ENCODE results near the gene CYP2B6.
"Not testable (repeated sequence)": the region's sequence is repeated elsewhere in the genome, so short reads cannot be mapped to it uniquely, and the experiment has no call there.

CYP2B6 gene

DNA sequence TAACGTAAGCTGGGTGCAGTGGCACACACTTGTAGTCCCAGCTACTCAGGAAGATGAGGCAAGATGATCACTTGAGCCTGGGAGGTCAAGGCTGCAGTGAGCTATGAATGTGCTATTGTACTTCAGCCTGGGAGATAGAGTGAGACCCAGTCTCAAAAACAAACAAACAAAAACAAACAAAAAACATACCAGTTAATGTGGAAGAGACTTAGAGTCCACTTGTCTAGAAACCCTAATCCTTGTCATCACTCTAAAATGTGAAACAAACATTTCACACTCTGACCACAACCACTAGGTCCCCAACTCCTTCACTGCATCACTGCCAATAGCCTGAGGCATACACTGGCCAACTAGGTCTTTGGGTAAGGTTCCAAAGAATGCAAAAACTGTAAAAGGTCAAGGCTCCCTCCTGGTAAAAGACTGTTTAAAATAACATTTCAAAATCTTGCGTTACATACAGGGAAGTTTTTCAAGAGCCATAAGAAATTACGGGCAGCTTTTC lies 28.6 kb upstream of the CYP2B6 start:
- H3K4me3 ChIP-seq (ENCODE audit: severe bottlenecking): no peak overlapping the region
- no peaks in the 10 kb centered on the region for H3K9me3 ChIP-seq (ENCODE audit: severe bottlenecking)
- H3K4me1 ChIP-seq (ENCODE audit: insufficient read depth, poor library complexity, severe bottlenecking): no peaks in the 10 kb centered on the region
- ATAC-seq (ENCODE audit: low read depth): no peak
- H3K27me3 ChIP-seq (ENCODE audit: insufficient read depth, poor library complexity, severe bottlenecking): peaks cover 6% of the 10 kb centered on the region
- no peak for DNase-seq (ENCODE audit: low spot score)
- TF ChIP-seq, protein P1, sequence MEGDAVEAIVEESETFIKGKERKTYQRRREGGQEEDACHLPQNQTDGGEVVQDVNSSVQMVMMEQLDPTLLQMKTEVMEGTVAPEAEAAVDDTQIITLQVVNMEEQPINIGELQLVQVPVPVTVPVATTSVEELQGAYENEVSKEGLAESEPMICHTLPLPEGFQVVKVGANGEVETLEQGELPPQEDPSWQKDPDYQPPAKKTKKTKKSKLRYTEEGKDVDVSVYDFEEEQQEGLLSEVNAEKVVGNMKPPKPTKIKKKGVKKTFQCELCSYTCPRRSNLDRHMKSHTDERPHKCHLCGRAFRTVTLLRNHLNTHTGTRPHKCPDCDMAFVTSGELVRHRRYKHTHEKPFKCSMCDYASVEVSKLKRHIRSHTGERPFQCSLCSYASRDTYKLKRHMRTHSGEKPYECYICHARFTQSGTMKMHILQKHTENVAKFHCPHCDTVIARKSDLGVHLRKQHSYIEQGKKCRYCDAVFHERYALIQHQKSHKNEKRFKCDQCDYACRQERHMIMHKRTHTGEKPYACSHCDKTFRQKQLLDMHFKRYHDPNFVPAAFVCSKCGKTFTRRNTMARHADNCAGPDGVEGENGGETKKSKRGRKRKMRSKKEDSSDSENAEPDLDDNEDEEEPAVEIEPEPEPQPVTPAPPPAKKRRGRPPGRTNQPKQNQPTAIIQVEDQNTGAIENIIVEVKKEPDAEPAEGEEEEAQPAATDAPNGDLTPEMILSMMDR (IDR thresholded peaks at IDR 0.05; ENCODE audit: poor library complexity, severe bottlenecking): no peak
- no peaks in the 10 kb centered on the region for H3K36me3 ChIP-seq (ENCODE audit: low read depth)
- H3K27ac ChIP-seq (ENCODE audit: poor library complexity, severe bottlenecking): no peak overlapping the region

DNA sequence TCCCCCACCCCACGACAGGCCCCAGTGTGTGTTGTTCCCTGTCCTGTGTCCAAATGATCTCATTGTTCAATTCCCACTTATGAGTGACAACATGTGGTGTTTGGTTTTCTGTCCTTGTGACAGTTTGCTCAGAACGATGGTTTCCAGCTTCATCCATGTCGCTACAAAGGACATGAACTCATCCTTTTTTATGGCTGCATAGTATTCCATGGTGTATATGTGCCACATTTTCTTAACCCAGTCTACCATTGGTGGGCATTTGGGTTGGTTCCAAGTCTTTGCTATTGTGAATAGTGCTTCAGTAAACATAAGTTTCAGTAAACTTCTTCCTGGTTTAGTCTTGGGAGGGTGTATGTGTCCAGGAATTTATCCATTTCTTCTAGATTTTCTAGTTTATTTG lies 26.7 kb upstream of the CYP2B6 start:
- ATAC-seq (ENCODE audit: low read depth); DNase-seq (ENCODE audit: low spot score); H3K27ac ChIP-seq (ENCODE audit: poor library complexity, severe bottlenecking); H3K4me3 ChIP-seq (ENCODE audit: severe bottlenecking); H3K27me3 ChIP-seq (ENCODE audit: insufficient read depth, poor library complexity, severe bottlenecking); H3K4me1 ChIP-seq (ENCODE audit: insufficient read depth, poor library complexity, severe bottlenecking); H3K9me3 ChIP-seq (ENCODE audit: severe bottlenecking); H3K36me3 ChIP-seq (ENCODE audit: low read depth): not testable (repeated sequence)

DNA sequence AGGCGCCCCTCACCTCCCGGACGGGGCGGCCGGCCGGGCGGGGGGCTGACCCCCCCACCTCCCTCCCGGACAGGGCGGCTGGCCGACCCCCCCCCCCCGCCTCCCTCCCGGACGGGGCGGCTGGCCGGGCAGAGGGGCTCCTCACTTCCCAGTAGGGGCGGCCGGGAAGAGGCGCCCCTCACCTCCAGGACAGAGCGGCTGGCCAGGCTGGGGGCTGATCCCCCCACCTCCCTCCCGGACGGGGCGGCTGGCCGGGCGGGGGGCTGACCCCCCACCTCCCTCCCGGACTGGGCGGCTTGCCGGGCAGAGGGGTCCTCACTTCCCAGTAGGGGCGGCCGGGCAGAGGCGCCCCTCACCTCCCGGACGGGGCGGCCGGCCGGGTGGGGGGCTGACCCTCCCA lies 25.7 kb upstream of the CYP2B6 start:
- H3K4me1 ChIP-seq (ENCODE audit: insufficient read depth, poor library complexity, severe bottlenecking); DNase-seq (ENCODE audit: low spot score); H3K36me3 ChIP-seq (ENCODE audit: low read depth); H3K27me3 ChIP-seq (ENCODE audit: insufficient read depth, poor library complexity, severe bottlenecking); H3K27ac ChIP-seq (ENCODE audit: poor library complexity, severe bottlenecking); H3K9me3 ChIP-seq (ENCODE audit: severe bottlenecking); ATAC-seq (ENCODE audit: low read depth); H3K4me3 ChIP-seq (ENCODE audit: severe bottlenecking): not testable (repeated sequence)

GRCh38 chr19:40966591-40966990 lies 24.5 kb upstream of the CYP2B6 start:
- not testable (repeated sequence) for H3K4me3 ChIP-seq (ENCODE audit: severe bottlenecking); ATAC-seq (ENCODE audit: low read depth); H3K36me3 ChIP-seq (ENCODE audit: low read depth); H3K27ac ChIP-seq (ENCODE audit: poor library complexity, severe bottlenecking); H3K27me3 ChIP-seq (ENCODE audit: insufficient read depth, poor library complexity, severe bottlenecking); H3K9me3 ChIP-seq (ENCODE audit: severe bottlenecking); H3K4me1 ChIP-seq (ENCODE audit: insufficient read depth, poor library complexity, severe bottlenecking); DNase-seq (ENCODE audit: low spot score)

DNA sequence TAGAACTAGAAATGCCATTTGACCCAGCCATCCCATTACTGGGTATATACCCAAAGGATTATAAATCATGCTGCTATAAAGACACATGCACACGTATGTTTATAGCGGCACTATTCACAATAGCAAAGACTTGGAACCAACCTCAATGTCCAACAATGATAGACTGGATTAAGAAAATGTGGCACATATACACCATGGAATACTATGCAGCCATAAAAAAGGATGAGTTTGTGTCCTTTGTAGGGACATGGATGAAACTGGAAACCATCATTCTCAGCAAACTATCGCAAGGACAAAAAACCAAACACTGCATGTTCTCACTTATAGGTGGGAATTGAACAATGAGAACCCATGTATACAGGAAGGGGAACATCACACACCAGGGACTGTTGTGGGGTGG lies 23.0 kb upstream of the CYP2B6 start:
- not testable (repeated sequence) for H3K4me1 ChIP-seq (ENCODE audit: insufficient read depth, poor library complexity, severe bottlenecking); ATAC-seq (ENCODE audit: low read depth)

DNA sequence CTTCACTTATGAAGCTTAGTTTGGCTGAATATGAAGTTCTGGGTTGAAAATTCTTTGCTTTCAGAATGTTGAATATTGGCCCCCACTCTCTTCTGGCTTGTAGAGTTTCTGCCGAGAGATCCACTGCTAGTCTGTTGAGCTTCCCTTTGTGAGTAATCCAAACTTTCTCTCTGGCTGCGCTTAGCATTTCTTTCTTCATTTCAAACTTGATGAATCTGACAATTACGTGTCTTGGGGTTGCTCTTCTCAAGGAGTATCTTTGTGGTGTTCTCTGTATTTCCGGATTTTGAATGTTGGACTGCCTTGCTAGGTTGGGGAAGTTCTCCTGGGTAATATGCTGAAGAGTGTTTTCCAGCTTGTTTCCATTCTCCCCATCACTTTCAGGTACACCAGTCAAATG lies 21.4 kb upstream of the CYP2B6 start:
- not testable (repeated sequence) for H3K9me3 ChIP-seq (ENCODE audit: severe bottlenecking); H3K4me1 ChIP-seq (ENCODE audit: insufficient read depth, poor library complexity, severe bottlenecking); H3K36me3 ChIP-seq (ENCODE audit: low read depth); DNase-seq (ENCODE audit: low spot score); H3K27ac ChIP-seq (ENCODE audit: poor library complexity, severe bottlenecking); H3K27me3 ChIP-seq (ENCODE audit: insufficient read depth, poor library complexity, severe bottlenecking); H3K4me3 ChIP-seq (ENCODE audit: severe bottlenecking); ATAC-seq (ENCODE audit: low read depth)

More for the DNA sequence above, 23.0 kb upstream of the CYP2B6 start:
- H3K4me3 ChIP-seq (ENCODE audit: severe bottlenecking); H3K9me3 ChIP-seq (ENCODE audit: severe bottlenecking); H3K27me3 ChIP-seq (ENCODE audit: insufficient read depth, poor library complexity, severe bottlenecking); H3K27ac ChIP-seq (ENCODE audit: poor library complexity, severe bottlenecking); H3K36me3 ChIP-seq (ENCODE audit: low read depth); DNase-seq (ENCODE audit: low spot score): not testable (repeated sequence)

DNA sequence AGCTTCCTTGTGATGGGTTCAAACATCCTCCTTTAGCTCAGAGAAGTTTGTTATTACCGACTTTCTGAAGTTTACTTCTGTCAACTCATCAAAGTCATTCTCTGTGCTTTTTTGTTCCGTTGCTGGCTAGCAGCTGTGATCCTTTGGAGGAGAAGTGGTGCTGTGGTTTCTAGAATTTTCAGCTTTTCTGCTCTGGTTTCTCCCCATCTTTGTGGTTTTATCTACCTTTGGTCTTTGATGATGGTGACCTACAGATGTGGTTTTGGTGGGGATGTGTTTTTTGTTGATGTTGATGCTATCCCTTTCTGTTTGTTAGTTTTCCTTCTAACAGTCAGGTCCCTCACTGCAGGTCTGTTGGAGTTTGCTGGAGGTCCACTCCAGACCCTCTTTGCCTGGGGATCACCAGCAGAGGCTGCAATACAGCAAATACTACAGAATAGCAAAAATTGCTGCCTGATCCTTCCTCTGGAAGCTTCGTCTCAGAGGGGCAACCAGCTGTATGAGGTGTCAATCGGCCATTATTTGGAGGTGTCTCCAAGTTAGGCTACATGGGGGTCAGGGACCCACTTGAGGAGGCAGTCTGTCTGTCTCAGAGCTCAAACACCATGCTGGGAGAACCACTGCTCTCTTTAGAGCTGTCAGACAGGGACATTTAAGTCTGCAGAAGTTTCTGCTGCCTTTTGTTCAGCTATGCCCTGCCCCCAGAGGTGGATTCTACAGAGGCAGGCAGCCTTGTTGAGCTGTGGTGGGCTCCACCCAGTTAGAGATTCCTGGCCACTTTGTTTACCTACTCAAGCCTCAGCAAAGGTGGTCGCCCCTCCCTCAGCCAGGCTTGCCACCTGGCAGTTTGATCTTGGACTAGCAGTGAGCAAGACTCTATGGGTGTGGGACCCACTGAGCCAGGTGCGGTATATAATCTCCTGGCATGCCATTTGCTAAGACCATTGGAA lies 20.4 kb upstream of the CYP2B6 start:
- H3K9me3 ChIP-seq (ENCODE audit: severe bottlenecking); H3K4me3 ChIP-seq (ENCODE audit: severe bottlenecking); DNase-seq (ENCODE audit: low spot score); H3K36me3 ChIP-seq (ENCODE audit: low read depth); H3K27me3 ChIP-seq (ENCODE audit: insufficient read depth, poor library complexity, severe bottlenecking); H3K4me1 ChIP-seq (ENCODE audit: insufficient read depth, poor library complexity, severe bottlenecking); ATAC-seq (ENCODE audit: low read depth); H3K27ac ChIP-seq (ENCODE audit: poor library complexity, severe bottlenecking): not testable (repeated sequence)

Measured in RWPE2 (cell line).